GM13977 (cell line): ENCODE data around the gene INPP4B.

Experiments
- DNase-seq: peaks from one replicate; pipeline ENCODE4 v3.0.0; 2012; ENCODE audit warnings: low spot score
- in situ Hi-C: fragments of 300-500 bp; cut with MboI; formaldehyde crosslinking; loops from one replicate; pipeline ENCODE4 v1.12.0; 2022; ENCODE audit warnings: low sequenced_read_pairs, low pct_unique_long_range_greater_than_20kb, mixed read lengths, inconsistent platforms; ENCODE audit not compliant: unreplicated experiment
- TF ChIP-seq, protein P1 (sequence below): IDR thresholded peaks from 2 replicates; pipeline ENCODE4 v1.5.1; 2012; ENCODE audit warnings: mild to moderate bottlenecking, control low read depth; ENCODE audit not compliant: insufficient read depth; ENCODE audit errors: extremely low read depth, missing control alignments

Gene INPP4B

DNA sequence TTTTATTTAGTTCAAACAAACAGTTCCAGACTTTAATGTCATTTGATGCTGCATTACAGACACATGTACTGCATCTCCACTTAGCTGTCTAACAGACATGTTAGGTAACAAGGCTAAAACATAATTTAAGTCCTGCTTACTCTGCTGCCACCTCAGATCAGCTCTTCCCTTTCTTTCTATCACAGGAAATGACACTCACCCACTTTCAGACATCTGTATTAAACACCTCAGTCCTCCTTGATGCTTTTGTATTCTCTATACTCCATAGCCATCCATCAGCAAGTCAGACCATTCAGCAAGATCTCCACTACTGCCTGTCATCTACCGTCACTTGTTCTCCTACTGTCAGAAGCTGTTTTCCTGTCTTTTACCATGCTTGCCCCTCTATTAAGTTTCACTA is 804.3 kb downstream of the INPP4B start:
- TF ChIP-seq, protein P1, sequence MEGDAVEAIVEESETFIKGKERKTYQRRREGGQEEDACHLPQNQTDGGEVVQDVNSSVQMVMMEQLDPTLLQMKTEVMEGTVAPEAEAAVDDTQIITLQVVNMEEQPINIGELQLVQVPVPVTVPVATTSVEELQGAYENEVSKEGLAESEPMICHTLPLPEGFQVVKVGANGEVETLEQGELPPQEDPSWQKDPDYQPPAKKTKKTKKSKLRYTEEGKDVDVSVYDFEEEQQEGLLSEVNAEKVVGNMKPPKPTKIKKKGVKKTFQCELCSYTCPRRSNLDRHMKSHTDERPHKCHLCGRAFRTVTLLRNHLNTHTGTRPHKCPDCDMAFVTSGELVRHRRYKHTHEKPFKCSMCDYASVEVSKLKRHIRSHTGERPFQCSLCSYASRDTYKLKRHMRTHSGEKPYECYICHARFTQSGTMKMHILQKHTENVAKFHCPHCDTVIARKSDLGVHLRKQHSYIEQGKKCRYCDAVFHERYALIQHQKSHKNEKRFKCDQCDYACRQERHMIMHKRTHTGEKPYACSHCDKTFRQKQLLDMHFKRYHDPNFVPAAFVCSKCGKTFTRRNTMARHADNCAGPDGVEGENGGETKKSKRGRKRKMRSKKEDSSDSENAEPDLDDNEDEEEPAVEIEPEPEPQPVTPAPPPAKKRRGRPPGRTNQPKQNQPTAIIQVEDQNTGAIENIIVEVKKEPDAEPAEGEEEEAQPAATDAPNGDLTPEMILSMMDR: no peak
- in situ Hi-C loops: no loop called here
- no peak for DNase-seq

DNA sequence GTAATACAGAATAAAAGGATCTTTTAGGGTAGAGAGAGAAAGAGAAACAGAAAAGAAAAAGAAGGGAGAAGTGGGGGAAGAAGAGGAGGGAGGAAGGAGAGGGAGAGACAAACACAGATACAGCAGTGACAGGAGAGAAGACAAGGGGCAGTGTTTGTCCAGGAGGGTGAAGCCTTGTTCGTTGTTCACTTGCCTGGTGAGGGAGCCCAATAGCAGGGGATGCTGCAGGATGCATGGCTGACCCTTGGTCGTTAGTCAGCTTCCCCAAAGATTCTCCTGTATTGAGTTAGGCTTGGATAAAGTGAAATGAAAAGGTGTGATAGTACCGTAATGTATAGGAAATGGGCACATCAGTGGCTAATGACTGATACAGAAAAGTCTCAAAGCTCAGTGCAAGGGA is 806.1 kb downstream of the INPP4B start:
- in situ Hi-C loops: no loop called here
- TF ChIP-seq, protein P1: no peak
- no peak for DNase-seq

DNA sequence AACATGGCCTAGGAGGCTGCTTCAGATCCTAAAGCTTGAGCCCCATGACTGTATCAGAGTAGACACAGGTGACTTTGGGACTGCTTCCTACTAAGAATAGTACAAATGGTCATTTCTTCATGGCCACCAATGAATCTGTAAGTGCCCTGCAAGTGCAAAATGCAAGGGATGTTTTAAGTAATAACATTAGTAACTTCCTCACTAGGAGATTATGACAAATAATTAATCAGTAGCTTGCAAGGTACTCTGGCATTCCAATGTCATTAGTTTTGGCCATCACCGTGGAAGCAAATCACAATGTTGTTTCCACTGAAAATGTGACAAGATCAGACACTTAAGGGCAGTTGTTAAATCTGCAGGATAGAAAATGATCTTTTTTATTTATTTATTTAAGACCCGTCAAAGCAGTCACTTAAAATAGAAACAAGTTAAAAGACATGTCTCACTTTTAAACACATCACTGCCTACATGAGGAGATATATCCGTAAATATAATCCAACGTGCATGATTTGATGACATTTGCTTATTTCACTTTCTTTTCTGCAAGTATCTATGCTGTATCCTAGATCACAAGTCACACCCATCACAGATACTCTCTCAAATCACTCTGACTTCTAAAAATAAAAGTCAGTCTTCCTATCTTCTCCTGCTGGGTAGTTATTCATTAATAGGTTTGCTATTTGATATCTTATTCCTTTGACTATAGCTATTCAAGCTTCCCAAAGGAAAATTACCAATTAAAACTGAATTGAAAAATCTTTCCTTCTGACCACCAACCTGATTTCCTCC is 809.1 kb downstream of the INPP4B start:
- DNase-seq: no peak
- TF ChIP-seq, protein P1: no peak
- in situ Hi-C loops: no loop called here

DNA sequence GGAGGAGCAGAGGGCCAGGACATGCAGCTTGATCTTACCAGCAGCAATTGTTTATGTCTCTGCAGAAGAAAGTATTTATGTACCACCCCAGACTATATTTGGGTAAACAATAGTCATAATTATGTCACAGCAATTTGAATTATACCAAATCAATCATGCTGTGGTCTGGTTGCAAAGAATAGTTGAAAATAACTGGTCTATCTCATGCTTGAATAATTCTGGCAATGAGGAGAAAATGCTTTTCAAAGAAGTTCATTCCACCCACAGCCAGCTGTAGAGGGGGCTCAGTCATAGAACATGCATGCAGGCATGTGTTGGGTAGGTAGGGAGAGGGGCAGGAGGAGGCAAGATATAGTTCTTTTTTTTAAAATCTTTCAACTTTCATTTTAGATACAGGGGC is 810.5 kb downstream of the INPP4B start:
- TF ChIP-seq, protein P1: no peak
- in situ Hi-C loops: no loop called here
- no peak for DNase-seq

DNA sequence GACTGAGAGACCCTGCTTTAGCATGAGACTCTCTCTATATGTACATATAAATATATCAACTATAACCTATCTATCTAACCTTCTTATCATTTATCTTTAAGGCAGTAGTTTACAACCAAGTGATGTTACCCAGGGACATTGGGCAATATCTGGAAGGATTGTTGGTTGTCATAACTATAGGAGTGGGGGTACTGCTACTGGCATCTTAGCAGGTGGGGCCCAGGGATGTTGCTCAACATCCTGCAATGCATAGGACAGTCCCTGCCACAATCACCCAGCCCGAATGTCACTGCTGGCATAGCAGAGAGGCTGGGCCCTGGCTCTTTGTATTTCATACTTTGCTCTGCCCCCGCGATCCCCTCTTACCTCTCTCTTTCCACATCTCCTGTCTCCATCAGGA is 812.0 kb downstream of the INPP4B start:
- no peak for DNase-seq
- in situ Hi-C loops: no loop called here
- TF ChIP-seq, protein P1: no peak

DNA sequence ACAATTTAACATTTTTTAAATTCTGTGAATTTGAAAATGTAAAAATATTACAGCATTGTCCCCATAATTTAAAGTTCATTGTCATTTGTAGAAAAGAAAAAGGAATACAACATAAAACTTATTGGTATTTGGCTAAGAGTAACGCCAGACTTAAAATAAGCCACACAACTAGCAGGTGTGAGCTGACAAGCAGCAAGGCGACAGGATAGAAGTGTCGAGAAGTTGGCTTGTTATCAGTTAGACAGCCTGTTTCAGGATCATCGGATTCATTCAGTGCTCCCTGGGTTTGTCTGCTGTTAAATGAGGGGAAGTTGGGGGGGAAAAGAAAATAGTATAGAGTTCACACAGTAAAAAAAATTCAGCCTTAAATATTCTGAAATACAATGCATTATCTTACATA is 816.1 kb downstream of the INPP4B start:
- DNase-seq: no peak
- TF ChIP-seq, protein P1: no peak
- in situ Hi-C loops: no loop called here
